Loucy (cell line): ENCODE data around the gene ZBTB7B.

ENCODE experiments used
- H2AFZ ChIP-seq: fragments of 200-600 bp; sonication (generic); 2 replicates; pipeline ENCODE4 v1.6.0; 2016; ENCODE audit warnings: antibody characterized with exemption, mild to moderate bottlenecking, low read length, moderate library complexity
- H3F3A ChIP-seq: fragments of 200-600 bp; 2 replicates; pipeline ENCODE4 v1.6.0; 2016; ENCODE audit warnings: antibody characterized with exemption, low read depth, mild to moderate bottlenecking
- H3K27me3 ChIP-seq: fragments of 200-600 bp; sonication (generic); 2 replicates; pipeline ENCODE4 v1.6.1; 2014; ENCODE audit warnings: low read length, mild to moderate bottlenecking; ENCODE audit not compliant: insufficient read depth, poor library complexity, severe bottlenecking
- H3K36me3 ChIP-seq: fragments of 200-600 bp; sonication (generic); 2 replicates; pipeline ENCODE4 v1.6.1; 2016; ENCODE audit warnings: low read length; ENCODE audit not compliant: insufficient read depth
- H3K4me1 ChIP-seq: fragments of 200-600 bp; sonication (generic); 2 replicates; pipeline ENCODE4 v1.5.1; 2014; ENCODE audit warnings: low read length, mild to moderate bottlenecking; ENCODE audit not compliant: insufficient read depth, poor library complexity, severe bottlenecking
- H3K4me2 ChIP-seq: fragments of 200-600 bp; sonication (generic); 2 replicates; pipeline ENCODE4 v1.6.0; 2014; ENCODE audit warnings: antibody characterized with exemption, low read length, low read depth, mild to moderate bottlenecking; ENCODE audit not compliant: poor library complexity, severe bottlenecking
- H3K4me3 ChIP-seq: fragments of 200-600 bp; sonication (generic); 2 replicates; pipeline ENCODE4 v1.5.1; 2014; ENCODE audit warnings: low read length, mild to moderate bottlenecking, mixed read lengths; ENCODE audit not compliant: poor library complexity, severe bottlenecking
- H3K79me2 ChIP-seq: fragments of 200-600 bp; sonication (generic); 2 replicates; pipeline ENCODE4 v1.6.1; 2014; ENCODE audit warnings: low read length; ENCODE audit not compliant: insufficient read depth
- H3K9ac ChIP-seq: fragments of 200-600 bp; sonication (generic); 2 replicates; pipeline ENCODE4 v1.6.0; 2014; ENCODE audit warnings: mild to moderate bottlenecking, low read depth, low read length, moderate library complexity; ENCODE audit not compliant: poor library complexity, severe bottlenecking
- H3K9me2 ChIP-seq: fragments of 200-600 bp; sonication (generic); replicated peaks from 2 replicates; pipeline ENCODE4 v1.6.1; 2016; ENCODE audit warnings: low read depth, low read length, mixed read lengths
- H3K9me3 ChIP-seq: fragments of 200-600 bp; sonication (generic); 2 replicates; pipeline ENCODE4 v1.6.1; 2014; ENCODE audit warnings: mild to moderate bottlenecking, antibody characterized with exemption, low read length, low read depth; ENCODE audit not compliant: insufficient read depth
- H4K20me1 ChIP-seq: fragments of 200-600 bp; sonication (generic); 2 replicates; pipeline ENCODE4 v1.6.0; 2014; ENCODE audit warnings: antibody characterized with exemption, low read length, mild to moderate bottlenecking; ENCODE audit not compliant: insufficient read depth, poor library complexity, severe bottlenecking
- EZH2phosphoT487 ChIP-seq: fragments of 200-600 bp; IDR thresholded peaks from 2 replicates; pipeline ENCODE4 v1.6.1; 2018; ENCODE audit warnings: antibody characterized with exemption, mild to moderate bottlenecking, moderate library complexity, borderline replicate concordance
- TF ChIP-seq, protein P1 (sequence below): fragments of 200-600 bp; sonication (generic); conservative IDR thresholded peaks from 2 replicates; pipeline ENCODE4 v1.5.1; 2014; ENCODE audit warnings: mild to moderate bottlenecking, antibody characterized with exemption, low read length

ZBTB7B gene

GRCh38 chr1:155030243-155030795 lies 27.7 kb downstream of the ZBTB7B start:
- TF ChIP-seq EZH2phosphoT487: no peak
- TF ChIP-seq, protein P1, sequence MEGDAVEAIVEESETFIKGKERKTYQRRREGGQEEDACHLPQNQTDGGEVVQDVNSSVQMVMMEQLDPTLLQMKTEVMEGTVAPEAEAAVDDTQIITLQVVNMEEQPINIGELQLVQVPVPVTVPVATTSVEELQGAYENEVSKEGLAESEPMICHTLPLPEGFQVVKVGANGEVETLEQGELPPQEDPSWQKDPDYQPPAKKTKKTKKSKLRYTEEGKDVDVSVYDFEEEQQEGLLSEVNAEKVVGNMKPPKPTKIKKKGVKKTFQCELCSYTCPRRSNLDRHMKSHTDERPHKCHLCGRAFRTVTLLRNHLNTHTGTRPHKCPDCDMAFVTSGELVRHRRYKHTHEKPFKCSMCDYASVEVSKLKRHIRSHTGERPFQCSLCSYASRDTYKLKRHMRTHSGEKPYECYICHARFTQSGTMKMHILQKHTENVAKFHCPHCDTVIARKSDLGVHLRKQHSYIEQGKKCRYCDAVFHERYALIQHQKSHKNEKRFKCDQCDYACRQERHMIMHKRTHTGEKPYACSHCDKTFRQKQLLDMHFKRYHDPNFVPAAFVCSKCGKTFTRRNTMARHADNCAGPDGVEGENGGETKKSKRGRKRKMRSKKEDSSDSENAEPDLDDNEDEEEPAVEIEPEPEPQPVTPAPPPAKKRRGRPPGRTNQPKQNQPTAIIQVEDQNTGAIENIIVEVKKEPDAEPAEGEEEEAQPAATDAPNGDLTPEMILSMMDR: no peak
- H3K79me2 ChIP-seq: no peaks in the 10 kb centered on the region
- no peak overlapping the region for H2AFZ ChIP-seq
- H3K9me3 ChIP-seq: no peaks in the 10 kb centered on the region
- H3F3A ChIP-seq: no peaks in the 10 kb centered on the region
- H3K4me3 ChIP-seq: no peak overlapping the region
- no peaks in the 10 kb centered on the region for H4K20me1 ChIP-seq
- no peaks in the 10 kb centered on the region for H3K4me1 ChIP-seq
- H3K9me2 ChIP-seq: no peaks in the 10 kb centered on the region
- no peak overlapping the region for H3K9ac ChIP-seq
- no peak overlapping the region for H3K4me2 ChIP-seq
- H3K36me3 ChIP-seq: no peaks in the 10 kb centered on the region
- no peaks in the 10 kb centered on the region for H3K27me3 ChIP-seq

- Histone ChIP-seq H3K9ac (no peak overlapping the region), H3F3A (no peaks in the 10 kb centered on the region), H4K20me1 (no peaks in the 10 kb centered on the region), H2AFZ (no peak overlapping the region), H3K79me2 (no peaks in the 10 kb centered on the region), H3K27me3 (no peaks in the 10 kb centered on the region), H3K9me2 (no peaks in the 10 kb centered on the region), H3K9me3 (no peaks in the 10 kb centered on the region), H3K36me3 (no peaks in the 10 kb centered on the region), H3K4me1 (no peaks in the 10 kb centered on the region), H3K4me2 (no peak overlapping the region), H3K4me3 (no peak overlapping the region)
- TF ChIP-seq, protein P1: no peak
- TF ChIP-seq EZH2phosphoT487: no peak
Measured at GRCh38 chr1:155030899-155031298, 28.3 kb downstream of the ZBTB7B start.

GRCh38 chr1:155032886-155033285 lies 30.3 kb downstream of the ZBTB7B start:
- no peaks in the 10 kb centered on the region for H3K79me2 ChIP-seq
- TF ChIP-seq, protein P1: no peak
- no peaks in the 10 kb centered on the region for H3K9me2 ChIP-seq
- no peaks in the 10 kb centered on the region for H4K20me1 ChIP-seq
- H3K36me3 ChIP-seq: no peaks in the 10 kb centered on the region
- no peaks in the 10 kb centered on the region for H3K4me1 ChIP-seq
- no peaks in the 10 kb centered on the region for H3K9me3 ChIP-seq
- H2AFZ ChIP-seq: no peak overlapping the region
- no peak overlapping the region for H3K4me2 ChIP-seq
- no peaks in the 10 kb centered on the region for H3K27me3 ChIP-seq
- no peak overlapping the region for H3K4me3 ChIP-seq
- no peak overlapping the region for H3K9ac ChIP-seq
- no peaks in the 10 kb centered on the region for H3F3A ChIP-seq
